Nephron progenitor cell (in vitro differentiated cells): ENCODE data around the gene CCDC88C.

Source experiments
- DNase-seq: peaks from one replicate; pipeline ENCODE4 v3.0.0; 2021
- H3K27ac Mint-ChIP-seq: 2 replicates; pipeline ENCODE4 v1.8.0; 2021; ENCODE audit warnings: mild to moderate bottlenecking, moderate library complexity, mixed read lengths
- H3K27me3 Mint-ChIP-seq: 2 replicates; pipeline ENCODE4 v1.8.0; 2021; ENCODE audit warnings: mild to moderate bottlenecking, low read depth, mixed read lengths; ENCODE audit not compliant: poor library complexity
- H3K36me3 Mint-ChIP-seq: 2 replicates; pipeline ENCODE4 v1.8.0; 2021; ENCODE audit warnings: low read depth, mixed read lengths
- H3K4me1 Mint-ChIP-seq: 2 replicates; pipeline ENCODE4 v1.8.0; 2021; ENCODE audit warnings: mixed read lengths
- H3K4me3 Mint-ChIP-seq: 2 replicates; pipeline ENCODE4 v1.8.0; 2021; ENCODE audit warnings: mild to moderate bottlenecking, moderate library complexity, mixed read lengths
- H3K9me3 Mint-ChIP-seq: 2 replicates; pipeline ENCODE4 v1.8.0; 2021; ENCODE audit warnings: mild to moderate bottlenecking, moderate library complexity, mixed read lengths
- CTCF ChIP-seq: fragments of 200-600 bp; sonication (generic); IDR thresholded peaks from 2 replicates; pipeline ENCODE4 v1.5.0; 2021; ENCODE audit warnings: antibody characterized with exemption

The CCDC88C gene

GRCh38 chr14:91401751-91402150 is 15.9 kb downstream of the CCDC88C start:
- Mint-ChIP-seq H3K36me3 (peaks cover 17% of the 10 kb centered on the region), H3K9me3 (no peaks in the 10 kb centered on the region), H3K27ac (no peak overlapping the region), H3K4me1 (peaks cover 83% of the 10 kb centered on the region), H3K27me3 (no peaks in the 10 kb centered on the region), H3K4me3 (no peak overlapping the region)
- DNase-seq, result no peak
- TF ChIP-seq CTCF, result no peak

- TF ChIP-seq CTCF, result no peak
- peaks cover 83% of the 10 kb centered on the region for H3K4me1 Mint-ChIP-seq
- H3K36me3 Mint-ChIP-seq, result peaks cover 19% of the 10 kb centered on the region
- peak overlapping the region; percentile 17 for H3K27ac Mint-ChIP-seq
- no peaks in the 10 kb centered on the region for H3K27me3 Mint-ChIP-seq
- peak overlapping the region; percentile 0 for H3K4me3 Mint-ChIP-seq
- no peak for DNase-seq
- H3K9me3 Mint-ChIP-seq, result peaks cover under 1% of the 10 kb centered on the region
Measured at GRCh38 chr14:91400696-91401095, 16.9 kb downstream of the CCDC88C start.

DNA sequence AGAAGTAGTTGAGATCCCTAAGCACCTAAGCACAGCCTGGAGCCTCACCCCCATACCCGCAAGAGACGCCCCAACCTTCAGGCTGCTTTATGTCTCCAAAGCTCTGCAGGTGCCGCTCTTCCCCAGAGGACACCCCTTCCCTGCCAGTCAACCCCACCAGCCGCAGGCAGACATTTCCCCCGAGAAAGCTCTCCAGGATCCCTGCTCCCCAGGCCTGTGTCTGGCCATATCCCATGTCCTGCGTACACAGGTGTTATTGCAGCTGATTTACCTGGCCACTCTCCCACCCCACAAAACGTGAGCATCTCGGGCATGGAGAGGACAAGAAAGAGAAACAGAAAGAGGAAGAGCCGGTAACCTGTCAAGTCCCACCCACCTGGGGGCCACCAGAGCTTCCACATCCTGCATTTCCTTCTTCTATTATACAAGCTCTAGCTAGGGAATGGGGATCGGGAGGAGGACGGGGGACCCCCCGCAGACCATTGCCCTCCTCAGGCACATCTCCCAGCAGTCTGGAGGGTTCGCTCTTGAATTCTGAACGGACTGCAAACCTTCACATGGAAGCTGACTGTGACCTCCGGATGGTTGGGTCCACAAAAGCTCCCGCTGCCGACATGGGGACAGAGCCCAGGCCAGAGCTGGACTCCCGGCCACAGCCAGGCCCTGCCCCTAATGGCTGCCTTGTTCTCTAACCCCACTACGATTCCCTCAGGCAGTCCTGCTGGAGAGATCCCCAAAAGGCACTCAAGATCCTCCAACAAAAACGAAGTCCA is 17.6 kb downstream of the CCDC88C start:
- peak overlapping the region; percentile 17 for H3K27ac Mint-ChIP-seq
- TF ChIP-seq CTCF, result no peak
- peaks cover 6% of the 10 kb centered on the region for H3K9me3 Mint-ChIP-seq
- peaks cover 6% of the 10 kb centered on the region for H3K27me3 Mint-ChIP-seq
- peak overlapping the region; percentile 0 for H3K4me3 Mint-ChIP-seq
- peaks cover 83% of the 10 kb centered on the region for H3K4me1 Mint-ChIP-seq
- no peak for DNase-seq
- peaks cover 22% of the 10 kb centered on the region for H3K36me3 Mint-ChIP-seq

DNA sequence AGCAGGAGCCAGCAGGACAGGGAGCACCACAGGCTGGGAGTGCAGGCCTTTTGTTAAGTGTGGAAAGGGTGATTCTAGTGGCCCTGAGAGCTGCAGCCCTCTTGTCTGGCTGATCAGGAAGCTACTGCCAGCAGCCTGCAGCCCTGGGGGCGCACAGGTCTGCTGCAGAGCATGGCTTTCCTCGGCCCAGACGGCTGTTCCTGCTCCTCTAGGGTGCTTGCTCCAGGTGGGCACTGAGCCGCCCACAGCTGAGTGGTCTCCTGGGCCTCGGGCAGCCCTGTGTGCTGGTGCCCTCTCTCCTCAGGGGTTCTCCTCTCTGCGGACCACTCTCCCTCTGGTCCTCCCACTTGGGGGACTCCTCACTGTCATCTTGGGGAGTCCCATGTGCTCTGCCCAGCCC is 18.9 kb downstream of the CCDC88C start:
- Mint-ChIP-seq H3K4me1 (peaks cover 87% of the 10 kb centered on the region), H3K27me3 (peaks cover 6% of the 10 kb centered on the region), H3K36me3 (peaks cover 25% of the 10 kb centered on the region), H3K27ac (no peak overlapping the region), H3K9me3 (peaks cover 6% of the 10 kb centered on the region), H3K4me3 (no peak overlapping the region)
- TF ChIP-seq CTCF, result no peak
- no peak for DNase-seq

GRCh38 chr14:91397965-91398591 is 19.5 kb downstream of the CCDC88C start:
- TF ChIP-seq CTCF, result no peak
- H3K9me3 Mint-ChIP-seq, result peaks cover 6% of the 10 kb centered on the region
- H3K36me3 Mint-ChIP-seq, result peaks cover 25% of the 10 kb centered on the region
- H3K27me3 Mint-ChIP-seq, result peaks cover 6% of the 10 kb centered on the region
- DNase-seq, result no peak
- H3K4me3 Mint-ChIP-seq, result peak overlapping the region; percentile 46
- H3K27ac Mint-ChIP-seq, result peak overlapping the region; percentile 73
- H3K4me1 Mint-ChIP-seq, result peaks cover 90% of the 10 kb centered on the region
